ENCODE results near the gene APOL3. TPM values are rescaled to one million over a fixed set of nuclear protein-coding genes. Genes with fewer than 3 reads are reported as not detected.

APOL3 gene
- polyA plus RNA-seq, 1 donor from 2014 or later: not detected

- Histone ChIP-seq H3K36me3 (ENCODE audit: insufficient read depth, low read length) (no peaks in the 10 kb centered on the region), H3K9me3 (ENCODE audit: low read length) (no peaks in the 10 kb centered on the region), H2AFZ (ENCODE audit: low read depth, low read length) (no peak overlapping the region), H3K4me3 (ENCODE audit: low read length) (no peak overlapping the region), H3K27ac (ENCODE audit: low read length) (no peak overlapping the region), H3K27me3 (ENCODE audit: insufficient read depth, low read depth, low read length) (peaks cover 9% of the 10 kb centered on the region), H4K20me1 (ENCODE audit: insufficient read depth) (no peaks in the 10 kb centered on the region), H3F3A (ENCODE audit: insufficient read depth, low read length, poor library complexity, severe bottlenecking) (no peaks in the 10 kb centered on the region), H3K79me2 (replicated peaks; ENCODE audit: insufficient read depth, low read length) (no peaks in the 10 kb centered on the region), H3K4me2 (ENCODE audit: low read length) (no peak overlapping the region), H3K9ac (ENCODE audit: low read length) (no peak overlapping the region), H3K9me2 (ENCODE audit: insufficient read depth, low read length) (no peaks in the 10 kb centered on the region)
- no peak for TF ChIP-seq RAD21 (conservative IDR thresholded peaks at IDR 0.05)
- no peak for TF ChIP-seq EZH2 (IDR thresholded peaks at IDR 0.05; ENCODE audit: borderline replicate concordance, insufficient read depth, low read length, poor library complexity, severe bottlenecking)
- TF ChIP-seq MXI1 (conservative IDR thresholded peaks at IDR 0.05; ENCODE audit: poor library complexity, severe bottlenecking): no peak
- TF ChIP-seq CTCF (IDR thresholded peaks at IDR 0.05; ENCODE audit: poor library complexity, severe bottlenecking): no peak
- TF ChIP-seq SMC3 (conservative IDR thresholded peaks at IDR 0.05; ENCODE audit: poor library complexity): no peak
- no peak for TF ChIP-seq EP300 (conservative IDR thresholded peaks at IDR 0.05; ENCODE audit: poor library complexity, severe bottlenecking)
- TF ChIP-seq POLR2AphosphoS5 (IDR thresholded peaks at IDR 0.05): no peak
- TF ChIP-seq TAF1 (IDR thresholded peaks at IDR 0.05; ENCODE audit: low read depth): no peak
- TF ChIP-seq REST (IDR thresholded peaks at IDR 0.05; ENCODE audit: borderline replicate concordance): no peak
Observed at GRCh38 chr22:36129071-36129470, 31.5 kb downstream of the APOL3 start.

- H4K20me1 ChIP-seq (ENCODE audit: insufficient read depth): no peaks in the 10 kb centered on the region
- H3K9me2 ChIP-seq (ENCODE audit: insufficient read depth, low read length): no peaks in the 10 kb centered on the region
- no peak overlapping the region for H3K4me2 ChIP-seq (ENCODE audit: low read length)
- no peaks in the 10 kb centered on the region for H3K36me3 ChIP-seq (ENCODE audit: insufficient read depth, low read length)
- no peaks in the 10 kb centered on the region for H3F3A ChIP-seq (ENCODE audit: insufficient read depth, low read length, poor library complexity, severe bottlenecking)
- no peak overlapping the region for H2AFZ ChIP-seq (ENCODE audit: low read depth, low read length)
- TF ChIP-seq EZH2 (IDR thresholded peaks at IDR 0.05; ENCODE audit: borderline replicate concordance, insufficient read depth, low read length, poor library complexity, severe bottlenecking) (no peak), TAF1 (IDR thresholded peaks at IDR 0.05; ENCODE audit: low read depth) (no peak), RAD21 (conservative IDR thresholded peaks at IDR 0.05) (no peak), EP300 (conservative IDR thresholded peaks at IDR 0.05; ENCODE audit: poor library complexity, severe bottlenecking) (no peak), CTCF (IDR thresholded peaks at IDR 0.05; ENCODE audit: poor library complexity, severe bottlenecking) (no peak), MXI1 (conservative IDR thresholded peaks at IDR 0.05; ENCODE audit: poor library complexity, severe bottlenecking) (no peak), POLR2AphosphoS5 (IDR thresholded peaks at IDR 0.05) (no peak), REST (IDR thresholded peaks at IDR 0.05; ENCODE audit: borderline replicate concordance) (no peak), SMC3 (conservative IDR thresholded peaks at IDR 0.05; ENCODE audit: poor library complexity) (no peak)
- H3K27me3 ChIP-seq (ENCODE audit: insufficient read depth, low read depth, low read length): peaks cover 9% of the 10 kb centered on the region
- H3K79me2 ChIP-seq (replicated peaks; ENCODE audit: insufficient read depth, low read length): no peaks in the 10 kb centered on the region
- no peaks in the 10 kb centered on the region for H3K9me3 ChIP-seq (ENCODE audit: low read length)
- no peak overlapping the region for H3K4me3 ChIP-seq (ENCODE audit: low read length)
- no peak overlapping the region for H3K9ac ChIP-seq (ENCODE audit: low read length)
- no peak overlapping the region for H3K27ac ChIP-seq (ENCODE audit: low read length)
Observed at GRCh38 chr22:36125994-36126531, 34.5 kb downstream of the APOL3 start.
